HG02885 (cell line): Measurements from ENCODE around the gene FXR2.
"Not testable (repeated sequence)": the region's sequence is repeated elsewhere in the genome, so short reads cannot be mapped to it uniquely, and the experiment has no call there.

Experiments
- ATAC-seq: cut with Tn5 transposase; IDR thresholded peaks from one replicate; pipeline ENCODE4 v1.9.1; 2021; ENCODE audit warnings: mild to moderate bottlenecking; ENCODE audit not compliant: unreplicated experiment, poor library complexity

The FXR2 gene

DNA sequence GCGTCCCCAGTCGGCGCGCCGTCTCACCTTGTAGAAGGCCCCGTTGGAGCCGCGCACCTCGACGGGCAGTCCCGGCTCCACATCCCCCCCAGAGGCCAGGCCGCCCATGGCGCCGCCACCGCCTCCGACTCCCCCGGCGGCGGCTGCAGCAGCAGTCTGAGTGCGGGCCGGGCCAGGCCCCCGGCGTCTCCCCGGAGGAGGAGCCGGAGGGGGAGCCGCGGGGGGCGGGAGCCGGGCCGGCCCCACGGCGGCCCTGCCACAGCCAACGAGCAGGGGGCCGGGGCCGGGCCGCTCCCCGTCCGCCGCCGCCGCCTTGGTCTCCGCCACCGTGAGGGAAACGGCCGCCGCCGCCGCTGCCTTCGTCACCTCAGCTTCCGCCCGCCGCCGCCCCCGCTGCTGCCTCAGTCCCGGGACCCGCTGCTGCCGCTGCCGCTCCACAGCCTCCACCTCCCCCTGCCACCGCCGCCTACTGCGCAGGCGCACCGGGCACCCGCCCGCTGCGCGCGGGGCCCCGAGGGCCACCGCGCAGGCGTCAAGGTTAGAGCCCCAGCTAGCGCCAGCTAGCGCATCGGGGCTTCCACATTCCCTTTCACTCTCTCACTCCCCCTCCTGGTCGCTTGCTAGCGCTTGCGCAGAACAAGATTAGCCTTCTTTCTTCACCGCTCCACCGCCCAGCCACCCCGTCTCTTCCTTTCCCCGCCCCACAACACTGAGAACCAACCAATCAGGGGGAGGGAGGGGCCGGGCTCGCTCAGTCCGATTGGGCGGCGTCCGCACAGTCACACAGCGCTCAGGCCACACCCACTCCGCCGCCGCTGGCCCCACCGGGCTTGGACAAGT, at the start of gene FXR2:
Gene FXR2 (minus strand): TSS at position 473 of the 840 bp plus-strand sequence. CDS start 365 bp downstream, at position 108.
- ATAC-seq = peak; percentile 89

DNA sequence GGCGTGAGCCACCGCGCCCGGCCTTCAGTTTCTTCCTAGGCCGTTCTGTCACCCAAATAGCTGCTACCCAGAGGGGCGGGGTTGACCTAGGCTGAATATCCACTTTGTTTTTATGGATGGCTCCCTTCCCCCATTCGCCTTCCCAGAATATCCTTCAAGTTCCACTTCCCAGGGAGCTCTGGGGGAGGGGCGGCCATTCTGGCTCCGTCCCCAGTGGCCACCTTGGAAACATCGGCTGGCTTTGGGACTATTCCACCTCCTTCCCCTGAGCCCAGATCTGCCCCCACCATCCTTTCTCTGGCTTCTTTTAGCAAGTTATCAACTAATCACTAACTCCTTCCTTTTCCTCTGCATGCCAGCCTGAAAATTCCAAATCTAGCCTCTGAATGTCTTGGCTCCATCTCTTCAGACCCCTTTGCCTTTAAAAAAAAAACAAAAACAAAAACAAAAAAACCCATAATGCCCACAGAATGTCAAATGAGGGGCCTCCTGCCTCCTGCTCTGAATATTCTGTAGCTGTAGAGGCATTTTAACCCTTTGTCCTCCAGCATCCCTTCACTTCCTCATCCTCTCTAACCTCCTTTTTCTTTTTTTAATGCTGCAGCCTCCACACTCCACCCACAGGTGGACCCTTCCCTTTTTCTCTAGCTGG, 42.4 kb upstream of the FXR2 start:
- ATAC-seq = no peak

DNA sequence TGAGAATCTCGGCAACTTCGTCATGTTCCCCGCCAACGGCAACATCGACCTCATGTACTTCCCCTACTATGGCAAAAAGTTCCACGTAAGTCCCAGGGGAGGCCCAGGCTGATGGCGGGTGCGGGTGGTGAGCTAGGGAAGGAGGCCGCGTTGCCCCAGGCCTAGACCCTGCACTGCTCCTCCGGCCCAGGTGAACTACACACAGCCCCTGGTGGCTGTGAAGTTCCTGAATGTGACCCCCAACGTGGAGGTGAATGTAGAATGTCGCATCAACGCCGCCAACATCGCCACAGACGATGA, 40.8 kb upstream of the FXR2 start:
- no peak for ATAC-seq

DNA sequence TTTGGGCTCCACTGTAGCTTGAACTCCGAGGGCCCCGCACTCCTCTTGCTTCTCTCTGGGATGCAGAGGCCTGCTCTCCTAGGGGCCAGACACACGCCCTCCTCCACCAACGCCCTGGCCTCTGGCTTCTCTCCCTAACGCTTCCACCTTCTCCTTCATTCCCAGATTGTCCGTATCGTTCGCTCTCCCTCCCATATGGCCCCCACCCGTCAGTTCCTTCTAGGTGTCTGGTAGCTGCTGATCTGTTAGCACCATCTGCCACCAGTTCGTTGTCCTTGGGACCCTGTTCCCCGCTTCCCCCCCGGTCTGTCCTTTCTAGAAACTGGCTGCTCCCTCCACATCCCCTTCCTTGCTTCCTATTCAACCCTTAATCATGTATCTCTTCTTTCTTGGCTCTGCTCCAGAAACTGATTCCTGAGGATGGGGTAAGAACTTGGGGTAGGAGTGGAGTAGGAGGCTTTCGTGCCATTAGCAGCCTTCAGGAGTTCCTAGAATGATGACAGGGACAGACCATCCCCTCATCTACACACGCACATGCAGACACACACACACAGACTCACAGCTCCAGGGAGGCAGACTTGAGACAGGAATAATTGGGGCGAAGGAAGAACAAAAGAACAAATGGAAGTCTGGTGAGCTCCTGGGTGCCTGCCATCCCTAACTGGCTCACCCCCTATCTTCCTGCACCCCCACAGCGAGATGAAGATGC, 40.3 kb upstream of the FXR2 start:
- ATAC-seq = no peak

DNA sequence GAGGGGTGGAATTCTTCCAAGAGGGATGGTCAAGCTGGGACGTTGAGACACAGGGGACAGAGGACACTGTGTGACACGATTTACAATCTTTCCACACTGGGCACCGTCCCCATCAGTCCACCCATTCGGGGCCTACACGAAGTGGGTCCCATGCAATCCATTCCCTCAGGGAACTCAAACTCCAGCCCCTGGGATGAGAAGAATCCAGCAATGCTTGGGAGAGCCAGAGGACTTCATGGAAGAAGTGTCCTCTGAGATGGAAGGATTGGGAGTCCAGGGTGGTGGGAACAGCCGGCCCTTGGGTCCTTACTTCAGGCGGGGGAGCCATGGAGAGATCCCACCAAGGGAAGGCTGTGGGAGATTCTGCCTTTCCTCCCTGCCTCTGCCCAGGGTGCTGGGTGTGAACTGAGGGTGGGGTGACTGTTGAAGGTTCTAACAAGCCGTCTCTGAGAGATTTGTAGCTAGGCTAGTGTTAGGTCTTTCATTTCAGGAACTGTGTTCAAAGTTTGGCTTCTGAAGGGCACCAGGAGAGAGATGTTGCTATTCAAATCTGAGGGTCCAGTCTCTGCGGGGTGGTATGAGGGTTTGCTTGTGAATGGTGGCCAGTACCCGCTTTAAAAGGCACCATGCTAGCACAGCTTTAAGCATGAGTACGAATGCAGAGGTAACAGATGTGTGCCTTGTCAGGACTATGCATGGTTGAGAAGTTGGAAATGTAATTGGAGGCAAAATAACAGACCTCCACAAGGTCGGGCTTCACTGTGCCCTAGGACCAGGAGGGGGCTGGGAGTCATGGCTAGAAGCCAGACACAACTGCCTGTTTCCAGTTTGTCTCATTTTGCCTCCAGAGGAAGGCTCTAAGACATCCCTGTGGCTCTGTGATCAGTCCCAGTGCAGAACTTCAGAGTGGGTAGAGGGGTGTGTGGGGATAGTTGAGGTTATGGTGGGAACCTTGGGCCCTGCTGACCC, 38.0 kb upstream of the FXR2 start:
- ATAC-seq = no peak

DNA sequence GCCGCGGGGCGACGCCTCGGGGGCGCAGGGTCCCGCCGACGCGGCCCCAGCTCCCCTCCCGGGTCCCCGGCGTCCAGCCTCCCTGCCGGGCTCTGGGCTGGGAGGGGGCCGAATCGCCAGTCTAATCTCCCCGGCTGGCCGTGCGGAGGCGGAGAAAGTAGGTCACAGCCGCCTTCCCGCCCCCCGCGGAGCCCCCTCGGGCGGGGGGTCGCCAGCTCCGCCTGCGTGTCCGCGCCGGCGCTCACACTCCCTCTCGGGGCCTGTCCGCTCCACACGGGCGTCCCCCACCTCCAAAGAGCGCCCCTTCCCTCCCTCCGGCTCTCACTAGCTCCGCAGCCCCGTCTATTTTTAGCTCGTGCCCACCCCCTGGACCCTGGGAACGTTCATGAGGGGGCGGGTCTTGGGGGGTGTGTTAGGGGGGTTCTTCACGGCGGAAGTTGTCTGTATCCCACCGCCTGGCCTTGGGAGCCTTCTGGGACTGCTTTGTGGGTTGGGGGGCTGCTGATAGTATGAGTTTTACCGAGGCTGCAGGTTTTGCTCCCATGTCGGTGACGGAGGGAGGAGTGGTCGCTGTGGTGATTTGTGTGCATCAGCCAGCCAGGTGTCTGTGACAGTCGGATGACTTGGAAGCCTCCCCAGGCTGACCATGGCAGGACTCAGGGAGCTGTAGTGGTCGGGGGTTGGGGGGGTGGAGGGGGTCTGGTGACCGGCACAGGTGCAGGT, 37.1 kb upstream of the FXR2 start:
- no peak for ATAC-seq

DNA sequence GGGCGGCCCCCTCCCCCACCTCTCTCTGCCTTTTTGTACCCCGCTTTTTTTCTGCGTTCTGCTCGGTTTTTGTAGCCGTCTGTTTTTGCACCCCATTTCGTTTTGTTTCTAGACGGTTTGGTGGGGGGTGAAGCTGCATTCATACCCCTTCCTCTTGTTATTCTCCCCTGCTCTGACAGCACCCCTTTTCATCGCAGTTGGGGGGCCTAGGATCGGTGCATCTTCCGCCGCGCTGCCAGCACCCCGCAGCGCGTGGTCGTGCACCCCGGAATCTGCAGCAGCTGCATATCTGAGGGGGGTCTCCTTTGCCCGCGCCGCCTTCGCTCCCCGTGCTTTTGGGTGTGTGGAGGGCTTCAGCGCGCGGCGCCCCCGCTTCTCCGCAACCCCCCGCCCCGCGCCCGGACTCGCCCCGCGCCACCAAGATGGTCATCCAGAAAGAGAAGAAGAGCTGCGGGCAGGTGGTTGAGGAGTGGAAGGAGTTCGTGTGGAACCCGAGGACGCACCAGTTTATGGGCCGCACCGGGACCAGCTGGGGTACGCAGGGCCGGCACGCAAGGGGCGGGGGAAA, 36.5 kb upstream of the FXR2 start:
- no peak for ATAC-seq

DNA sequence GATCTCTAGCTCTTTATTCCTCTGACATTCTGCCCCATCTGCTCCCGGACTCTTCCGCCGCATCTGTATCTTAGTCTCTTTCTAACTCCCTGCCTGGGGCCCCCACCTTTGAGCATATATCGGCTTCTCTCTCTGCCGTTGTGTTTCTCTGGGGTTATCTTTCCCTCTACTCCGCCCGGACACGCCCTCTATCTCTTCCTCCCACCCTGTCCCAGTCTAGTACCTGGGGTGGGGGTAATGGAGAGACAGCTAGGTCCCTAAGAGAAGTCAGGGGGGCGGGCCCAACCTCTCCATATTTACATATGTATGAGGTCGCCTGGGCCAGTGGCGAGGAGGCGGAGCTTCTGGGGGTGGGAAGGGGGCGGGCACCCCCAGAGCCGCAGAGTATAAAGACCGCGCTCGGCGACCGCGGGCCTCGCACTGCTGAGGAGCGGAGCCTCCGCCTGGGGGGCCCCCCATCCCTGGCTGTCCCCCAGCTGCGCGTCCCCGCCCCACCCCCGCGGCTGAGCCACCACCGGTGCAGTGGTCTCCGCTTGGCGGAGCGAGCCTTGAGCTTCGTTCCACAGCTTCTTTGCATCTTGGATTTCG, 35.9 kb upstream of the FXR2 start, which contains the start of gene ATP1B2:
Gene ATP1B2 (plus strand): TSS at position 418 of the 588 bp plus-strand sequence. CDS start 593 bp downstream, outside the sequence.
- ATAC-seq = no peak

DNA sequence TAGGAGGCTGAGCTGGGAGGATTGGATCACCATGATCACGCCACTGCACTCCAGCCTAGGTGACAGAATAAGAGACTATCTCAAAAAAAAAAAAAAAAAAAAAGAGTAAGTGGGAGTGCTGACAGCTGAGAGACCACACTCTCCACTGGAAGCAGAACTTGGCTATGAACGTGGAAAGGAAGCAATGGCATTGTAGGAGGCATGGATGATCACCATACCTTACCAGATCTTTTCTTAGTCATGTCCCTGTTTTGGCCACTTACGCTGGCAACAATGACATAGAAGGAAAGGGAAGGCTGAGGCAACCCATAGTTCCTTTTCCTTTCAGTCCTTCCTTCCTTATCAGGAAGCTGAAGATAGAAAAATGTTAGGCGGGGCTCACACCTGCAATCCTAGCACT, 32.3 kb upstream of the FXR2 start:
- ATAC-seq = no peak

DNA sequence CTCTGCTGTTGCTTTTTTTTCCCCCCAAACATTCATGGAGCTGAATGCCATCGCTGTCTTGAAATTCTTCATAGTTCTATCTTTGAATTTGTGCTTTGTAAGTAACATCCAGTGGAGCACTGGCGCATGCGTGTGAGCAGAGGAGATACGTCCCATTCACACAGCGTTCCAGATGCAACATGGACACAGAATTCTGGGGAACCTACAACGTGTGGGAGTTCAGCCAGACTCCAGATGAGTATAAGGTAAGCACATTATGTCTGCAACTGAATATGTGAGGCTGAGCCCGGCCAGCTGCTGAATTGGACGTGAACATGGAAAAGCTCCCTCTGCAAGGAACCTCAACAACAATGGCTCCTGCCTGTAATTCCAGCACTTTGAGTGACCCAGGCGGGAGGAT, 31.8 kb upstream of the FXR2 start:
- no peak for ATAC-seq

DNA sequence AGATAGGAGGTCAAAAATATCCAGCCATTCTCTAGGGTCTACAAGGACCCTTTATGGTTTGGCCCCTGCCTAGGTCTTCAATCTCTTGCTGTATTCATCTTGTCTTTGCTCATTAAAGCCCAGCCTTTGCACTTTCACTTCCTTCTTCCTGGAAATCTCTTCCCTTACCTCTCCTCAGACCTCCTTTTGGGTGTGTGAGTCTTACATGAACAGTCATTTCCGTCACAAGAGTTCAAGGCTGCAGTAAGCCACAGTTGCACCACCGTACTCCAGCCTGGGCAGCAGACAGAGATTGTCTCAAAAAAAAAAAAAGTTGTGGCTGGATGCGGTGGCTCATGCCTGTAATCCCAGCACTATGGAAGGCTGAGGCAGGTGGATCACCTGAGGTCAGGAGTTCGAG, 30.1 kb upstream of the FXR2 start:
- no peak for ATAC-seq

DNA sequence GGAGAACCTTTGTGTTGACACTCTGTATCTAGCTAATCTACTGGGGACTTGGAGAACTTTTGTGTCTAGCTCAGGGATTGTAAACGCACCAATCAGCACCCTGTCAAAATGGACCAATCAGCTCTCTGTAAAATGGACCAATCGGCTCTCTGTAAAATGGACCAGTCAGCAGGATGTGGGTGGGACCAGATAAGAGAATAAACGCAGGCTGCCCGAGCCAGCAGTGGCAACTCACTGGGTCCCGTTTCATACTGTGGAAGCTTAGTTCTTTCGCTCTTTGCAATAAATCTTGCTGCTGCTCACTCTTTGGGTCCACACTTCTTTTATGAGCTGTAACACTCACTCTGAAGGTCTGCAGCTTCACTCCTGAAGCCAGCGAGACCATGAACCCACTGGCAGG, 26.9 kb upstream of the FXR2 start:
- ATAC-seq = not testable (repeated sequence)

DNA sequence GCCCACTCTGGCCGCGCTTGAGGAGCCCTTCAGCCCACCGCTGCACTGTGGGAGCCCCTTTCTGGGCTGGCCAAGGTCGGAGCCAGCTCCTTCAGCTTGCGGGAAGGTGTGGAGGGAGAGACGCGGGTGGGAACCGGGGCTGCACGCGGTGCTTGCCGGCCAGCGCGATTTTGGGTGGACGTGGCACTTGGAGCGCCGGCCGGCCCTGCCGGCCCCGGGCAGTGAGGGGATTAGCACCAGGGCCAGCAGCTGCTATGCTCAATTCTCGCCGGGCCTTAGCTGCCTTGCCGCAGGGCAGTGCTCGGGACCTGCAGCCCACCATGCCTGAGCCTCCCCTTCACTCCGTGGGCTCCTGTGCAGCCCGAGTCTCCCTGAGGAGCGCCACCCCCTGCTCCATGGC, 26.1 kb upstream of the FXR2 start:
- ATAC-seq = no peak

DNA sequence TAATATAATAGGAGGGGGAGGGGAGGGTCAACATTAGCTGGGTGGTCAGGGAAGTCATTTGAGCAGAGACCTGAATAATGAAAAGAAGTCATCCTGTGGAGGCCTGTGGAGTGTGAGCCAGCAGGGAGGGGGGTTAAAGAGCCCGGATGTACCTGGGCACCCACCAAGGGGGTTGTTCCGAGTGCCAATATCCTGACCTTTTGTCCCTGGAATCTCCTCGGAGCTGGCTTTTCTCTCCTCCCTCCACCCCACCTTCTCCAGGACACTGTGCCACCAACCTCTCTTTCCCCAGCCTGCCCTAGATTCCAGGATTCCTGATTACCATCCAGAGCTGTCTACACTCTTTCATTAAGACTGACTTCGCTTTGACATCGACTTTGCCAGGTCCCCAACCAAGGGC, 21.5 kb upstream of the FXR2 start:
- ATAC-seq = no peak

DNA sequence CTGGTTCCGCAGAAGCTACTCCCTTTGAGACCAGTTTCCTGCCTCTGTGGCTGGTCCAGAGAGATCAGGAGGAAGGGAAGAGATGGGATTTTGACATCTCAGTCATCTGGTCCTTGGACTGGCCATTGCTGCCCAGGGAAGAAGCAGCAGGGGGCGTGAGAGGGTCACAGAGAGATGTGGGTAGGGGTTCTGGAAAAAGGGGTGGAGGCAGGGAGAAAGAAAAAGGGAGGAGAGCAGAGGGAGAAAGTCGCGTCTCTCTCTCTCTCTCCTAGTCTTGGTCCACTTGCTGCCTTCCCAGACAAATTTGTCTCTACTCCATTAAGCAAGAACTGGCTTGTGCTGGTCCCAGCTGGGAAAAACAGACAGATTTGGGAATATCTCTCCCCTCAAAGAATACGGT, 19.7 kb upstream of the FXR2 start:
- ATAC-seq = no peak

DNA sequence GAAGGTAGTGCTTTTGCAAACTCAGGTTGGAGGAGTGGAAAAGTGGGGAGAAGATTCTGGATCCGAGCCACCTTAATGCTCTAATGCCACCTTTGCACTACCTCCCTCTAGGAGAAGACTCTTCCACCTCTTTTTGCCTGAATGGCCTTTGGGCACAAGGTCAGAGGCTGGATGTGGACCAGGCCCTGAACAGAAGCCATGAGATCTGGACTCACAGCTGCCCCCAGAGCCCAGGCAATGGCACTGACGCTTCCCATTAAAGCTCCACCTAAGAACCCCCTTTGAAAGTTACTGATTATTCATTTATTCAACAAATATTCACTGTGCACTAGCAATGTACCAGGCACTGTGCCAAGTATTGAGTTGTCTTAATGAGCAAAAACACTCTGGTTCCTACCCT, 18.4 kb upstream of the FXR2 start:
- ATAC-seq = no peak

DNA sequence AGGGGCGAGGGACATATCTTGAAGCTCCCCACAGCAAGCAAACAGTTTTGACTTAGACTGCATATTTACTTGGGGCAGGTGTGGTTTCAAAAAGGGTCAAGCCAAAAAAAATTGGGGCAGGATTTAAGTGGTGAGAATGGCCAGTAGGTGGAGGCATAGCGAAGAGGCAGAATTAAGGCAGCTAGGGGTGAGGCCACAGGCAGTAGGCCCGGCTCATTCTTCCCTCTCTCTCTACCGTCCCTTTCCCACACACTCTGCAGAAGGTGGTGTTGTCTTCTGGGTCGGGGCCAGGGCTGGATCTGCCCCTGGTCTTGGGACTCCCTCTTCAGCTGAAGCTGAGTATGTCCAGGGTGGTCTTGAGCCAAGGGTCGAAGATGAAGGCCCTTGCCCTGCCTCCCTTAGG, 17.8 kb upstream of the FXR2 start:
- ATAC-seq = no peak

DNA sequence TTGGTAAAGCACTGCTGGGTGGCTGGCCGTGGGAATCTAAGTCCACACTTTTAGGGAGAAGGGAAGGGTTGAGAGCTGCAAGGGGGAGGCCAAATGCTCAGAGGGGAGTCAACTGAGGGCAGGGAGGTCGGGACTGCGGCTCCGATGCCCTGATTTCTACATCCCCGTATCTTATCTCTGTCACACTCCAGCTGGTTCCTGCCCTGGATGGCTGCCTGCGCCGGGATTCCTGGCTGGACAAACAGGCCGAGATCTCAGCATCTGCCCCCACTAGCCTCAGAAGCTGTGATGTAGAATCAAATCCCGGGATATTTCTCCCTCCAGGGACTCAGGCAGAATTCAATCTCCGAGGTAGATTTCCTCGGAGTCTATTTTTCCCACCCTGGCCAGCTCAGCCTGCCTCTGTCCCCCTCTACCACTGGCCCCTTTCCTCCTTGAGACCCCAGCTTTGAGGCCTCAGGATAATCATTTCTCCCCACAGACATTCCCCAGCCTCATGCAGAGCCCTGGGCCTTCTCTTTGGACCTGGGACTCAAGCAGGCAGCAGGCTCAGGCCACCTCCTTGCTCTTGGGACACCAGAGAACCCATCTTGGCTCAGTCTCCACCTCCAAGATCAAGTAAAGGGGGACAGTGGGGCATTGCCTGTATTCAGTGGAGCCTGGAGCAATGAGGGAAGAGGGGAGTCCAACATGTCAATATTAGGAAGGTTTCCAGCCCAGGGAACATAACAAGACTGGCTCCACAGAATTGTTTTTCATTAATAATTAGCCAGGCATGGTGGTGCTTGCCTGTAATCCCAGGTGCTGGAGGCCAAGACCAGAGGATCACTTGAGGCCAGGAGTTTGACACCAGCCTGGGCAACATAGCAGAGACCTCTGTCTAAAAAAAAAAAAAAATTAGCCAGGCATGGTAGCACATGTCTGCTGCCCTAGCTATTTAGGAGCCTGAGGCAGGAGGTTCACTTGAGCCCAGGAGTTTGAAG, 17.0 kb upstream of the FXR2 start:
- no peak for ATAC-seq
